Liver (tissue), 9 donors: ENCODE results near the gene CRYGB. TPM values are rescaled to one million over a fixed set of nuclear protein-coding genes. Genes with fewer than 3 reads are reported as not detected.

Experiments
- DNase-seq: peaks from one replicate; pipeline ENCODE4 v3.0.0-alpha.2; 2017; ENCODE audit warnings: low spot score
- H3K27ac ChIP-seq, 2 donors: one replicate each; pipeline ENCODE4 v1.7.0; 2013; ENCODE audit warnings: inconsistent platforms in 2 of 2, low read length in 2 of 2, control low read depth in 1 of 2, low read depth in 1 of 2, mild to moderate bottlenecking in 1 of 2
- H3K27me3 ChIP-seq, 4 donors: one replicate each; pipeline versions ENCODE4 v1.6.1 to v1.7.0; 2013; ENCODE audit warnings: low read length in 3 of 4, inconsistent platforms in 1 of 4, mild to moderate bottlenecking in 1 of 4, moderate library complexity in 1 of 4; ENCODE audit not compliant: control insufficient read depth in 4 of 4, insufficient read depth in 4 of 4
- H3K36me3 ChIP-seq, 4 donors: one replicate each; pipeline versions ENCODE4 v1.6.1 to v1.7.0; 2013; ENCODE audit warnings: low read length in 3 of 4, mild to moderate bottlenecking in 3 of 4, low read depth in 1 of 4, moderate library complexity in 1 of 4; ENCODE audit not compliant: control insufficient read depth in 4 of 4, insufficient read depth in 3 of 4
- H3K4me1 ChIP-seq, 4 donors: one replicate each; pipeline versions ENCODE4 v1.6.1 to v1.7.0; 2013; ENCODE audit warnings: low read length in 3 of 4, mild to moderate bottlenecking in 3 of 4, moderate library complexity in 1 of 4; ENCODE audit not compliant: control insufficient read depth in 4 of 4, insufficient read depth in 4 of 4
- H3K4me3 ChIP-seq, 3 donors: one replicate each; pipeline versions ENCODE4 v1.6.1 to v1.7.0; 2013; ENCODE audit warnings: low read length in 3 of 3, control low read depth in 1 of 3, low read depth in 1 of 3, mild to moderate bottlenecking in 1 of 3
- H3K9ac ChIP-seq, 2 donors: one replicate each; pipeline ENCODE4 v1.7.0; 2013; ENCODE audit warnings: low read length in 2 of 2, mild to moderate bottlenecking in 2 of 2, moderate library complexity in 2 of 2, control low read depth in 1 of 2, low read depth in 1 of 2
- H3K9me3 ChIP-seq, 4 donors: one replicate each; pipeline versions ENCODE4 v1.6.1 to v1.7.0; 2013; ENCODE audit warnings: low read length in 3 of 4; ENCODE audit not compliant: control insufficient read depth in 4 of 4
- ATF3 ChIP-seq: IDR thresholded peaks from 2 replicates; pipeline ENCODE4 v1.6.1; 2016; ENCODE audit warnings: antibody characterized with exemption
- EGR1 ChIP-seq, 2 donors: IDR thresholded peaks; 2 replicates each; pipeline ENCODE4 v1.6.1; 2016 to 2018; ENCODE audit warnings: antibody characterized with exemption in 2 of 2, low read depth in 2 of 2
- FOXA1 ChIP-seq: IDR thresholded peaks from 2 replicates; pipeline ENCODE4 v1.6.1; 2016; ENCODE audit warnings: antibody characterized with exemption
- FOXA2 ChIP-seq: IDR thresholded peaks from 2 replicates; pipeline ENCODE4 v1.6.1; 2016; ENCODE audit warnings: antibody characterized with exemption
- GABPA ChIP-seq, 2 donors: IDR thresholded peaks in 1 of 2; conservative IDR thresholded peaks in 1 of 2; 2 replicates each; pipeline ENCODE4 v1.6.1; 2016; ENCODE audit warnings: antibody characterized with exemption in 2 of 2, mild to moderate bottlenecking in 1 of 2, moderate library complexity in 1 of 2
- HNF4A ChIP-seq, 2 donors: conservative IDR thresholded peaks; 2 replicates each; pipeline ENCODE4 v1.6.1; 2016; ENCODE audit warnings: antibody characterized with exemption in 2 of 2, mild to moderate bottlenecking in 2 of 2
- HNF4G ChIP-seq: IDR thresholded peaks from 2 replicates; pipeline ENCODE4 v1.6.1; 2016; ENCODE audit warnings: antibody characterized with exemption
- JUND ChIP-seq, 2 donors: IDR thresholded peaks; 2 replicates each; pipeline ENCODE4 v1.6.1; 2016; ENCODE audit warnings: antibody characterized with exemption in 2 of 2
- MAX ChIP-seq: IDR thresholded peaks from 2 replicates; pipeline ENCODE4 v1.6.1; 2016; ENCODE audit warnings: antibody characterized with exemption
- NR2F2 ChIP-seq: IDR thresholded peaks from 2 replicates; pipeline ENCODE4 v1.6.1; 2016; ENCODE audit warnings: antibody characterized with exemption
- RAD21 ChIP-seq, 2 donors: IDR thresholded peaks; 2 replicates each; pipeline ENCODE4 v1.6.1; 2016; ENCODE audit warnings: antibody characterized with exemption in 2 of 2, mild to moderate bottlenecking in 2 of 2
- REST ChIP-seq: IDR thresholded peaks from 2 replicates; pipeline ENCODE4 v1.6.1; 2016; ENCODE audit warnings: antibody characterized with exemption, mild to moderate bottlenecking
- RXRA ChIP-seq, 2 donors: IDR thresholded peaks; 2 replicates each; pipeline ENCODE4 v1.6.1; 2017 to 2018; ENCODE audit warnings: antibody characterized with exemption in 2 of 2, mild to moderate bottlenecking in 1 of 2
- SP1 ChIP-seq: IDR thresholded peaks from 2 replicates; pipeline ENCODE4 v1.6.1; 2018; ENCODE audit warnings: antibody characterized with exemption, mild to moderate bottlenecking
- TAF1 ChIP-seq: conservative IDR thresholded peaks from 2 replicates; pipeline ENCODE4 v1.6.1; 2016; ENCODE audit warnings: antibody characterized with exemption, mild to moderate bottlenecking
- YY1 ChIP-seq: IDR thresholded peaks from 2 replicates; pipeline ENCODE4 v1.6.1; 2016; ENCODE audit warnings: antibody characterized with exemption, mild to moderate bottlenecking
- ZBTB33 ChIP-seq: IDR thresholded peaks from 2 replicates; pipeline ENCODE4 v1.6.1; 2016; ENCODE audit warnings: antibody characterized with exemption
- WGBS: extraction: QIAGEN DNeasy Blood & Tissue Kit; methylation state at CpG from one replicate; pipeline ENCODE4 v1.1.7; 2013; 5-methylcytosine and 5-hydroxymethylcytosine counted together
- polyA plus RNA-seq, 2 donors: library from polyadenylated mRNA; stranded (reverse) in 1 of 2; unstranded in 1 of 2; fragments of 200-250 nt in 1 of 2; fragments of >200 nt in 1 of 2; fragmentation: Nextera tagmentation in 1 of 2; extraction: Ambion mirVana in 1 of 2; gene quantifications; one replicate each; pipeline versions ENCODE4 v1.2.1 to v1.2.3, GENCODE V29; 2013 to 2015
- total RNA-seq, 2 donors: library from RNA; depleted of rRNA; stranded (reverse); fragments of >200 nt; gene quantifications; one replicate each; pipeline ENCODE4 v1.2.3, GENCODE V29; 2014
- donor health status: healthy.
- donor health status: healthy.
- donor health status: healthy.
- donor health status: healthy.
- donor health status: healthy.

The CRYGB gene
- total and polyA plus RNA-seq, 4 donors, result not detected

GRCh38 chr2:208097313-208097712, 48.6 kb downstream of the CRYGB start:
- no peak for DNase-seq

GRCh38 chr2:208096080-208096479, 49.9 kb downstream of the CRYGB start:
- Histone ChIP-seq H3K4me3 (no peak overlapping the region), H3K27me3 (no peaks in the 10 kb centered on the region), H3K4me1 (no peaks in the 10 kb centered on the region), H3K27ac (no peak overlapping the region), H3K36me3 (no peaks in the 10 kb centered on the region), H3K9ac (no peak overlapping the region), H3K9me3 (no peaks in the 10 kb centered on the region)
- WGBS, result 81% methylated on average over 3 of the region's 3 CpGs
- DNase-seq, result no peak
- no peak for TF ChIP-seq TAF1
- no peak for TF ChIP-seq RAD21 (IDR thresholded peaks at IDR 0.05)
- no peak for TF ChIP-seq JUND (IDR thresholded peaks at IDR 0.05)
- TF ChIP-seq HNF4G, result no peak
- no peak for TF ChIP-seq ZBTB33
- no peak for TF ChIP-seq FOXA2
- TF ChIP-seq YY1, result no peak
- TF ChIP-seq FOXA1, result no peak
- TF ChIP-seq MAX, result no peak
- TF ChIP-seq HNF4A (conservative IDR thresholded peaks at IDR 0.05), result no peak
- no peak for TF ChIP-seq SP1
- no peak for TF ChIP-seq GABPA (IDR thresholded peaks at IDR 0.05 in 1 of 2, conservative IDR thresholded peaks at IDR 0.05 in 1 of 2)

More at GRCh38 chr2:208097313-208097712, 48.6 kb downstream of the CRYGB start:
- no peak overlapping the region for H3K9ac ChIP-seq
- H3K27ac ChIP-seq, result no peak overlapping the region
- H3K36me3 ChIP-seq, result no peaks in the 10 kb centered on the region
- TF ChIP-seq NR2F2 (no peak), HNF4G (no peak), ZBTB33 (no peak), YY1 (no peak), TAF1 (no peak), JUND (IDR thresholded peaks at IDR 0.05) (no peak), REST (no peak), ATF3 (no peak), RAD21 (IDR thresholded peaks at IDR 0.05) (no peak), EGR1 (IDR thresholded peaks at IDR 0.05; ENCODE audit: low read depth in 2 of 2) (no peak), SP1 (no peak), MAX (no peak), GABPA (IDR thresholded peaks at IDR 0.05 in 1 of 2, conservative IDR thresholded peaks at IDR 0.05 in 1 of 2) (no peak), RXRA (IDR thresholded peaks at IDR 0.05) (no peak), HNF4A (conservative IDR thresholded peaks at IDR 0.05) (no peak)
- no peaks in the 10 kb centered on the region for H3K9me3 ChIP-seq
- no peak overlapping the region for H3K4me3 ChIP-seq
- no peaks in the 10 kb centered on the region for H3K27me3 ChIP-seq
- WGBS, result 83% methylated on average over 3 of the region's 3 CpGs
- H3K4me1 ChIP-seq, result no peaks in the 10 kb centered on the region
